Measurements from ENCODE around the gene PTGFRN.
"Not testable (repeated sequence)": the region's sequence is repeated elsewhere in the genome, so short reads cannot be mapped to it uniquely, and the experiment has no call there.

Gene PTGFRN

DNA sequence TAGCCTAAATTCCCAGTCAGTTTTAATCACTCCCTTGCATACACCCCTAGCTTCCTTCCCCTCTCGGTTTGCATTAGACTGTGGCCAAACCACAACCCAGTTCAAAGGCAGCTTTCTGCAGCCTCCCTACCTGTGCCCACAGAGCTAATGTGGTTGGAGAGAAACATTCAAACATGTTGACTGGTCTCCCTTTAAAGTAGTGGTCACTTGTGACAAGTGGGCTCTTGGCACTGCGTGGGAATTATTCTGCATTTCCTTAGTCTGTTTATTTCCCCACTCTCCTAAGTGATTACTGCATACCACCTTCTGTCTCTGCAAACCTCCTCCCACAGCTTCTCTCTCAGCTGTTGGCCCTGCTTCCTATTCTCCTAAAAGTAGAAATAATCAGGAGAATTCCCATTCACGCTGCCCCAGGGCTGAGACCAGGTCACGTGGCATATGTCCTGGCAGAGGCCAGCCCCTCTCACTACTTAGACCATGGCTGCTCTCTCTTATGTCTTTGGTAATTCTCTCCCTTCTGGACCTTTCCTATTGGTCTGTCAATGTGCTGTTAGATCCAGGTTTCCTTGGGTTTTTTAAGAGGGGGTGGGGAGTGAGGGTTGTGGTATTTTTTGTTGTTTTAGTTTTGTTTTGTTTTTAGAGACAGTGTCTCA is 53.4 kb downstream of the PTGFRN start:
- TF ChIP-seq, protein P1, sequence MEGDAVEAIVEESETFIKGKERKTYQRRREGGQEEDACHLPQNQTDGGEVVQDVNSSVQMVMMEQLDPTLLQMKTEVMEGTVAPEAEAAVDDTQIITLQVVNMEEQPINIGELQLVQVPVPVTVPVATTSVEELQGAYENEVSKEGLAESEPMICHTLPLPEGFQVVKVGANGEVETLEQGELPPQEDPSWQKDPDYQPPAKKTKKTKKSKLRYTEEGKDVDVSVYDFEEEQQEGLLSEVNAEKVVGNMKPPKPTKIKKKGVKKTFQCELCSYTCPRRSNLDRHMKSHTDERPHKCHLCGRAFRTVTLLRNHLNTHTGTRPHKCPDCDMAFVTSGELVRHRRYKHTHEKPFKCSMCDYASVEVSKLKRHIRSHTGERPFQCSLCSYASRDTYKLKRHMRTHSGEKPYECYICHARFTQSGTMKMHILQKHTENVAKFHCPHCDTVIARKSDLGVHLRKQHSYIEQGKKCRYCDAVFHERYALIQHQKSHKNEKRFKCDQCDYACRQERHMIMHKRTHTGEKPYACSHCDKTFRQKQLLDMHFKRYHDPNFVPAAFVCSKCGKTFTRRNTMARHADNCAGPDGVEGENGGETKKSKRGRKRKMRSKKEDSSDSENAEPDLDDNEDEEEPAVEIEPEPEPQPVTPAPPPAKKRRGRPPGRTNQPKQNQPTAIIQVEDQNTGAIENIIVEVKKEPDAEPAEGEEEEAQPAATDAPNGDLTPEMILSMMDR (IDR thresholded peaks at IDR 0.05; ENCODE audit: low read depth, low read length, missing control alignments): no peak
- H3K4me3 ChIP-seq (replicated peaks; ENCODE audit: low read depth, low read length): no peak overlapping the region
- no peak for DNase-seq (ENCODE audit: extremely low read depth, low read depth)

DNA sequence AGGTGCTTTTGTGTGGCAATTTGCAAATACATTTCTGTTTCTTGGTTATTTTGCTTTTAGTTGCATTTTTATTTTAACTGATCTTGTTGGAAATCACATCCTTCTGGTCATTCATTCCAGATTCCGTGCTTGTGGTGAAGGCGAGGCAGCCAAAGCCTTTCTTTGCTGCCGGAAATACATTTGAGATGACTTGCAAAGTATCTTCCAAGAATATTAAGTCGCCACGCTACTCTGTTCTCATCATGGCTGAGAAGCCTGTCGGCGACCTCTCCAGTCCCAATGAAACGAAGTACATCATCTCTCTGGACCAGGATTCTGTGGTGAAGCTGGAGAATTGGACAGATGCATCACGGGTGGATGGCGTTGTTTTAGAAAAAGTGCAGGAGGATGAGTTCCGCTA is 57.1 kb downstream of the PTGFRN start:
- no peak overlapping the region for H3K4me3 ChIP-seq (replicated peaks; ENCODE audit: low read depth, low read length)
- TF ChIP-seq, protein P1 (IDR thresholded peaks at IDR 0.05; ENCODE audit: low read depth, low read length, missing control alignments): no peak
- no peak for DNase-seq (ENCODE audit: extremely low read depth, low read depth)

- TF ChIP-seq, protein P1 (IDR thresholded peaks at IDR 0.05; ENCODE audit: low read depth, low read length, missing control alignments): no peak
- H3K4me3 ChIP-seq (replicated peaks; ENCODE audit: low read depth, low read length): no peak overlapping the region
- no peak for DNase-seq (ENCODE audit: extremely low read depth, low read depth)
Measured at GRCh38 chr1:116968724-116969123, 59.0 kb downstream of the PTGFRN start.

DNA sequence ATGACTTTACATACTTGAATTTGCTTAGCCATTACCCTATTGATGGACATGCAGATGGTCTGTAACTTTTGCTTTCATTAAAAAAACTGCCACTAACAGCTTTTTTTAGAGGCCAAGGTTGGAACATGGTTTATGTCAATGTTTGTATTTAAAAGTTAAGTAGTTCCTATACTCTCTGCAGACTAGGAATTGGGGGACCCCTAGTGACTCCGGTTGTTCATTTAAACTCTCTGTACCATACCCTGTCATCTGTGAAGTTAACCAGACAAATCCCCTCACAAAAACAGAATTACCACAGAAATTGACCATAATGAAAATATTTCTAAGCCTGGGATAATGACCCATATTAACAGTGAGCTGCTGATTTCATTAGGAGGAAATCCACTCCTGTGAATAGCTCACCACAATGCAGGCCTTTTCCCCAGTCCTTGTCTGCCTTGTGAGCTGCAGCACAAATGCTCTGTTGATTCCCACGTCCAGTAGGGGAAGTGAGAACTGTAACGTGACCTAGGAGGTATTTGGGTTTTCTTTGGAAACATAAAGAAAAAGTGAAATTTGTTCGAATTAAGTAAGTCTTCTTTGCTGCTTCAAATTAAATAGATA is 61.6 kb downstream of the PTGFRN start:
- DNase-seq (ENCODE audit: extremely low read depth, low read depth): no peak
- TF ChIP-seq, protein P1 (IDR thresholded peaks at IDR 0.05; ENCODE audit: low read depth, low read length, missing control alignments): no peak

GRCh38 chr1:116971965-116972673 is 62.4 kb downstream of the PTGFRN start:
- TF ChIP-seq, protein P1 (IDR thresholded peaks at IDR 0.05; ENCODE audit: low read depth, low read length, missing control alignments): no peak
- DNase-seq (ENCODE audit: extremely low read depth, low read depth): no peak
- no peak overlapping the region for H3K4me3 ChIP-seq (replicated peaks; ENCODE audit: low read depth, low read length)

More for the DNA sequence above, 61.6 kb downstream of the PTGFRN start:
- H3K4me3 ChIP-seq (replicated peaks; ENCODE audit: low read depth, low read length): no peak overlapping the region

DNA sequence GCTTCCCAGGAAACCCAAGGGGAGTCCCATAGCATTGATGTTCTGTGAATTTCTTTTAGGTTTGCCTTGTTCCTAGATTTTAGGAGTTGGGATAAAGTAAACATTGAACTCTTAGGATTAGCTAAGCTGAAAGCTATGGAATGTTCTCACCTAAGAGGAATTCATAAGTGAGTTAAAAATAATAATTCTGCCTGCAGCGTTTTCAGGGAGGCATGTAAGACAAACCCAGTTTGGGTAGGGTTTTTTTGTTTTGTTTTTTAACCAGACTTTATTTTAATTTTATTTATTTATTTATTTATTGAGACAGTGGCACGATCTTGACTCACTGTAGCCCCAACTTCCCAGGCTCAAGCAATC is 62.9 kb downstream of the PTGFRN start:
- TF ChIP-seq, protein P1 (IDR thresholded peaks at IDR 0.05; ENCODE audit: low read depth, low read length, missing control alignments): no peak
- H3K4me3 ChIP-seq (replicated peaks; ENCODE audit: low read depth, low read length): no peak overlapping the region
- no peak for DNase-seq (ENCODE audit: extremely low read depth, low read depth)

- not testable (repeated sequence) for DNase-seq (ENCODE audit: extremely low read depth, low read depth); H3K4me3 ChIP-seq (replicated peaks; ENCODE audit: low read depth, low read length)
Measured at GRCh38 chr1:116980309-116980708, 70.6 kb downstream of the PTGFRN start.
